Right lobe of liver (tissue), 4 donors: ENCODE data around the gene KCNT1.

Experiments
- POLR2A ChIP-seq: fragments of 450-650 bp; IDR thresholded peaks from one replicate; pipeline ENCODE4 v1.6.1; 2017; ENCODE audit warnings: antibody characterized with exemption, mild to moderate bottlenecking
- TF ChIP-seq, protein P1 (sequence below), 4 donors: fragments of 200-600 bp in 3 of 4; fragments of 450-650 bp in 1 of 4; IDR thresholded peaks; one replicate each; pipeline versions ENCODE4 v1.5.1 to v1.8.0; 2016 to 2022; ENCODE audit warnings: antibody characterized with exemption in 4 of 4, mild to moderate bottlenecking in 2 of 4
- donor health status: DM: no; HTN: no; CAD: no.
- donor health status: DM: no; HTN: no; CAD: no.
- donor health status: DM: no; HTN: yes; CAD: no.

DNA sequence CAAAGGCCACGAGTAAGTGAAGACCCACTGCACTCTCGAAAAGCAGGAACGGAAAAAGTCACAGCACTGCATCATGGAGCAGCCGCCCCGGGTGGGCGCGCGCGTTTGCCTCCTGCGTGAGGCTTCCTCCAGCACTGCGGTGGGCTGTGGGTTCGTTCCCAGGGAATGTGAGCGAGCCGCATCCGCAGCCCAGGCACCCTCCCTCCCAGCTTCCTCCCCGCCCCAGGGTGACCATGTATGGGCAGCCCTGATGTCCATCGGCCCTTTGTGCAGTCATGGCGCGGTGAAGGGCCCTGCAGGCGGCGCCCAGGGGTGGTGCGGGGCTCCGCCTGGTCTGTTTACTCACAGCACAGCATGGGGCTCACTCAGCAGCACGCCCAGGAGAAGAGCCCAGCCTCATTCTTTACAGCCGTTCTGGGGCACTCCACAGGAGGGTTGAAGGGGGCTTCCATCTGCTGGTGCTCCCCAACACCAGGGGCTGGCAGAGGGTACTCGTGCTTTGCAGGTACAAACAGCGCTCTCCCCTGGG, 32.7 kb downstream of the KCNT1 start:
- TF ChIP-seq, protein P1, sequence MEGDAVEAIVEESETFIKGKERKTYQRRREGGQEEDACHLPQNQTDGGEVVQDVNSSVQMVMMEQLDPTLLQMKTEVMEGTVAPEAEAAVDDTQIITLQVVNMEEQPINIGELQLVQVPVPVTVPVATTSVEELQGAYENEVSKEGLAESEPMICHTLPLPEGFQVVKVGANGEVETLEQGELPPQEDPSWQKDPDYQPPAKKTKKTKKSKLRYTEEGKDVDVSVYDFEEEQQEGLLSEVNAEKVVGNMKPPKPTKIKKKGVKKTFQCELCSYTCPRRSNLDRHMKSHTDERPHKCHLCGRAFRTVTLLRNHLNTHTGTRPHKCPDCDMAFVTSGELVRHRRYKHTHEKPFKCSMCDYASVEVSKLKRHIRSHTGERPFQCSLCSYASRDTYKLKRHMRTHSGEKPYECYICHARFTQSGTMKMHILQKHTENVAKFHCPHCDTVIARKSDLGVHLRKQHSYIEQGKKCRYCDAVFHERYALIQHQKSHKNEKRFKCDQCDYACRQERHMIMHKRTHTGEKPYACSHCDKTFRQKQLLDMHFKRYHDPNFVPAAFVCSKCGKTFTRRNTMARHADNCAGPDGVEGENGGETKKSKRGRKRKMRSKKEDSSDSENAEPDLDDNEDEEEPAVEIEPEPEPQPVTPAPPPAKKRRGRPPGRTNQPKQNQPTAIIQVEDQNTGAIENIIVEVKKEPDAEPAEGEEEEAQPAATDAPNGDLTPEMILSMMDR (IDR thresholded peaks at IDR 0.05), result no peak
- no peak for TF ChIP-seq POLR2A
